Endodermal cell (in vitro differentiated cells): ENCODE measurements around the gene GSTM5. TPM values are rescaled to one million over a fixed set of nuclear protein-coding genes. Genes with fewer than 3 reads are reported as not detected.

Source experiments
- DNase-seq: peaks from one replicate; pipeline ENCODE4 v3.0.0-alpha.2; 2017
- H3K27ac ChIP-seq: 2 replicates; pipeline ENCODE4 v1.5.1; 2013; ENCODE audit warnings: mild to moderate bottlenecking, low read depth, low read length, moderate library complexity
- H3K27me3 ChIP-seq: 2 replicates; pipeline ENCODE4 v1.6.1; 2013; ENCODE audit warnings: mild to moderate bottlenecking, low read length, moderate library complexity; ENCODE audit not compliant: insufficient read depth, control insufficient read depth, poor library complexity, severe bottlenecking
- H3K36me3 ChIP-seq: 2 replicates; pipeline ENCODE4 v1.7.0; 2013; ENCODE audit warnings: mild to moderate bottlenecking, low read length, moderate library complexity; ENCODE audit not compliant: control insufficient read depth, insufficient read depth
- H3K4me1 ChIP-seq: one replicate; pipeline ENCODE4 v1.7.0; 2013; ENCODE audit warnings: low read length; ENCODE audit not compliant: control insufficient read depth, insufficient read depth
- H3K4me3 ChIP-seq: 2 replicates; pipeline ENCODE4 v1.5.1; 2013; ENCODE audit warnings: mild to moderate bottlenecking, low read length, moderate library complexity
- H3K9ac ChIP-seq: 2 replicates; pipeline ENCODE4 v1.6.1; 2013; ENCODE audit warnings: mild to moderate bottlenecking, low read length, moderate library complexity; ENCODE audit not compliant: poor library complexity, severe bottlenecking; ENCODE audit errors: extremely low read depth
- H3K9me3 ChIP-seq: 2 replicates; pipeline ENCODE4 v1.6.1; 2013; ENCODE audit warnings: mild to moderate bottlenecking, low read length, moderate library complexity; ENCODE audit not compliant: control insufficient read depth
- H3K27ac Mint-ChIP-seq: 2 replicates; pipeline ENCODE4 v1.8.0; 2020; ENCODE audit warnings: mixed read lengths
- H3K27me3 Mint-ChIP-seq: 2 replicates; pipeline ENCODE4 v1.8.0; 2021; ENCODE audit warnings: mild to moderate bottlenecking, mixed read lengths; ENCODE audit not compliant: insufficient read depth
- H3K36me3 Mint-ChIP-seq: 2 replicates; pipeline ENCODE4 v1.8.0; 2020; ENCODE audit warnings: low read depth, mixed read lengths
- H3K4me1 Mint-ChIP-seq: 2 replicates; pipeline ENCODE4 v1.8.0; 2020; ENCODE audit warnings: mixed read lengths
- H3K4me3 Mint-ChIP-seq: 2 replicates; pipeline ENCODE4 v1.8.0; 2020; ENCODE audit warnings: mild to moderate bottlenecking, moderate library complexity, mixed read lengths
- H3K9me3 Mint-ChIP-seq: 2 replicates; pipeline ENCODE4 v1.8.0; 2020; ENCODE audit warnings: mild to moderate bottlenecking, mixed read lengths
- CTCF ChIP-seq: fragments of 200-600 bp; sonication (generic); conservative IDR thresholded peaks from 2 replicates; pipeline ENCODE4 v1.5.0; 2021; ENCODE audit warnings: antibody characterized with exemption, mild to moderate bottlenecking
- WGBS, 2 experiments: methylation state at CpG; one replicate each; pipeline versions ENCODE4 v1.1.5 to v1.1.7; 2013; ENCODE audit warnings: missing lambda C conversion rate in 2 of 2, mixed read lengths in 1 of 2; ENCODE audit not compliant: insufficient coverage in 1 of 2, insufficient read length in 1 of 2; 5-methylcytosine and 5-hydroxymethylcytosine counted together
- total RNA-seq, 2 donors: library from RNA; stranded (reverse); fragmentation: NEBNext Ultra II Directional in 1 of 2; extraction: Animal tissue kit (Norgen Biotek cat#: 25700) in 1 of 2; gene quantifications; 2 replicates in 1 of 2; 3 replicates in 1 of 2; pipeline ENCODE4 v1.2.1, GENCODE V29; 2021

The GSTM5 gene
- total RNA-seq, 2 donors from 2014 or later: 0.13 to 0.70 TPM

DNA sequence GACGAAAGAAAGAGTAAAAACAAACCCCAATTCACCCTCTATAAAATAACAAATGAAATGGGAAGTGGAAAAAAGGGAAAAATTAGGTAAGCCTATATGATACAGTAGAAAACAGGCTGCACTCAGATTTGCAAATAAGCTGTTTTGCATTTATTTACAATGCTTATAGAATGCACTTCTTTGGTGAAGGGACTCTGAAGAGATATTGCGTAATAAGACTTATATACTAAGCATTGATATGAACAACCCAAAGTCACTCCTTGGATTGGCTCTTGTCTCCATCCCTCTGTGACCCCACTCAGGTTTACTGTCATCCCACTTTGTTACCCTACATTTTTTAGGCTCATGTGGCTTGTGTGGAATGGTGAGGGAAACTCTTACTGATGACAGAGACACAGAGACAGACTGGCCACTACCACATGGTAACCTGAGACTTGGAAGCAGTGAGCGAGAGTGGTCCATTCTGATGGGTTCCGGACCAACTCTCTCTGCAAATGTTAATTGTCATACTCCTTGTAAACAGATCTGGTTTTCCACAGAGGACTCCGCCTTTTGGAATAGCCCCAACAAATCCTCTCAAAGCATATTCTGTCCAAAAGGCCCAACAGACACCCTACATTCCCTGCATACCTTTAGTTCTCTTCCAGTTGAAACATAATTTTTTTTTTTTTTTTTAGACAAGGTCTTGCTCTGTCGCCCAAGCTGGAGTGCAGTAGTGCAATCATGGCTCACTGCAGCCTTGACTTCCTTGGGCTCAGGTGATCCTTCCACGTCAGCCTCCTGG is 11.0 kb downstream of the GSTM5 start:
- Histone ChIP-seq H3K27ac (no peak overlapping the region), H3K4me3 (no peak overlapping the region), H3K27me3 (no peaks in the 10 kb centered on the region), H3K9ac (no peak overlapping the region), H3K4me1 (no peaks in the 10 kb centered on the region), H3K9me3 (peaks cover 20% of the 10 kb centered on the region), H3K36me3 (no peaks in the 10 kb centered on the region)
- DNase-seq: no peak
- Mint-ChIP-seq H3K4me3 (no peak overlapping the region), H3K27me3 (peaks cover 2% of the 10 kb centered on the region), H3K4me1 (peaks cover 3% of the 10 kb centered on the region), H3K9me3 (peaks cover 20% of the 10 kb centered on the region), H3K27ac (no peak overlapping the region), H3K36me3 (peaks cover 5% of the 10 kb centered on the region)
- no peak for TF ChIP-seq CTCF
- WGBS, 2 experiments: 89% methylated on average over 4 to 6 of the region's 7 CpGs

DNA sequence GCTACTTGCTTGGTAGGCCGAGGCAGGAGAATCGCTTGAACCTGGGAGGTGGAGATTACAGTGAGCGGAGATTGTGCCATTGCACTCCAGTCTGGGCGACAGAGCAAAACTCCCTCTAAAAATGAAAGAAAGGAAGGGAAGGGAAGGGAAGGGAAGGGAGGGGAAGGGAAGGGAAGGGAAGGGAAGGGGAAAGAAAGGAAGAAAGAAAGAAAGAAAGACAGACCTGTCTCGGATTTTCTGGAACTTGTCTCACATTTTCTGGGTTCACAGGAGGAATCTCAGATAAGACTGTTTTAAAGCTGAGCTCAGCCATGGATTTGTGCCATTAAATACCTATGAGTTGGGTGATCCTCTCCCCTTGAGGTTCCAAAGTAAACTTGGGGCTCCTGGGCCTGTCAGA is 12.9 kb downstream of the GSTM5 start:
- H3K27ac Mint-ChIP-seq: no peak overlapping the region
- peaks cover 20% of the 10 kb centered on the region for H3K9me3 Mint-ChIP-seq
- Histone ChIP-seq H3K36me3 (no peaks in the 10 kb centered on the region), H3K4me1 (no peaks in the 10 kb centered on the region), H3K27ac (no peak overlapping the region), H3K9me3 (peaks cover 20% of the 10 kb centered on the region), H3K9ac (no peak overlapping the region), H3K27me3 (no peaks in the 10 kb centered on the region), H3K4me3 (no peak overlapping the region)
- TF ChIP-seq CTCF: no peak
- peaks cover 5% of the 10 kb centered on the region for H3K36me3 Mint-ChIP-seq
- H3K4me3 Mint-ChIP-seq: no peak overlapping the region
- peaks cover 2% of the 10 kb centered on the region for H3K27me3 Mint-ChIP-seq
- H3K4me1 Mint-ChIP-seq: peaks cover 3% of the 10 kb centered on the region
- 83 to 92% methylated on average over 4 of the region's 5 CpGs for WGBS, 2 experiments
- DNase-seq: no peak

- Mint-ChIP-seq H3K36me3 (peaks cover 5% of the 10 kb centered on the region), H3K4me3 (no peak overlapping the region), H3K4me1 (peaks cover 3% of the 10 kb centered on the region), H3K9me3 (peaks cover 20% of the 10 kb centered on the region), H3K27me3 (peaks cover 2% of the 10 kb centered on the region), H3K27ac (no peak overlapping the region)
- H3K9ac ChIP-seq: no peak overlapping the region
- 91% methylated on average over 4 of the region's 4 CpGs for WGBS, 2 experiments
- H3K27ac ChIP-seq: no peak overlapping the region
- DNase-seq: no peak
- H3K4me1 ChIP-seq: no peaks in the 10 kb centered on the region
- peaks cover 20% of the 10 kb centered on the region for H3K9me3 ChIP-seq
- TF ChIP-seq CTCF: no peak
- no peaks in the 10 kb centered on the region for H3K27me3 ChIP-seq
- no peak overlapping the region for H3K4me3 ChIP-seq
- H3K36me3 ChIP-seq: no peaks in the 10 kb centered on the region
Observed at GRCh38 chr1:109725510-109725909, 13.5 kb downstream of the GSTM5 start.
